GM12878 (cell line): Measurements from ENCODE around the gene CNKSR1. TPM values are rescaled to one million over a fixed set of nuclear protein-coding genes. Genes with fewer than 3 reads are reported as not detected.

ENCODE experiments used
- ATAC-seq: fragments of 200-7000 bp; cut with Tn5 transposase; 3 replicates; pipeline ENCODE4 v1.9.1; 2020; ENCODE audit warnings: mild to moderate bottlenecking, moderate library complexity
- BruUV-seq: library from RNA; stranded (reverse); fragments of 400-500 nt; replicated peaks from 2 replicates; lab custom pipeline; 2021; lab: Mats Ljungman, UMichigan
- CTCF ChIA-PET: fragments of 300-600 bp; sonication (Branson Sonifier 250); formaldehyde crosslinking; extraction: SDS; loops from one replicate; lab custom pipeline; 2021; ENCODE audit warnings: inconsistent platforms; lab: Yijun Ruan, JAX
- POLR2A ChIA-PET: fragments of 350-600 bp; formaldehyde crosslinking; extraction: SDS; loops from one replicate; lab custom pipeline; 2021; ENCODE audit warnings: inconsistent platforms; lab: Charles Lee
- RAD21 ChIA-PET: fragments of 300-600 bp; sonication (Branson Sonifier 250); formaldehyde crosslinking; loops from one replicate; lab custom pipeline; 2023; ENCODE audit warnings: antibody characterized with exemption; ENCODE audit not compliant: unreplicated experiment; lab: Charles Lee
- SMC1A ChIA-PET: fragments of 300-600 bp; sonication (Branson Sonifier 250); formaldehyde crosslinking; loops from one replicate; lab custom pipeline; 2023; ENCODE audit not compliant: unreplicated experiment, uncharacterized antibody; lab: Charles Lee
- DNase-seq: peaks from one replicate; pipeline ENCODE4 v3.0.0-alpha.2; 2011; ENCODE audit warnings: low read depth, low spot score
- FAIRE-seq: peaks from 3 replicates; lab custom pipeline; 2011; peaks lifted over from hg19 to GRCh38; lab: Jason Lieb, UNC
- H2AFZ ChIP-seq: 2 replicates; pipeline ENCODE4 v1.6.0; 2011; ENCODE audit warnings: low read depth, low read length, control low read depth; ENCODE audit not compliant: control insufficient read depth
- H3K27ac ChIP-seq: 2 replicates; pipeline ENCODE4 v1.5.1; 2011; ENCODE audit warnings: control low read depth; ENCODE audit not compliant: control insufficient read depth, insufficient read depth
- H3K27me3 ChIP-seq, 2 experiments: replicated peaks in 1 of 2; 2 replicates each; pipeline versions ENCODE4 v1.6.0 to v1.6.1; 2011; ENCODE audit warnings: low read length in 1 of 2; ENCODE audit not compliant: control insufficient read depth in 2 of 2, insufficient read depth in 2 of 2
- H3K36me3 ChIP-seq, 2 experiments: 2 replicates each; pipeline ENCODE4 v1.5.1; 2011; ENCODE audit warnings: low read length in 1 of 2; ENCODE audit not compliant: control insufficient read depth in 2 of 2, insufficient read depth in 2 of 2
- H3K4me1 ChIP-seq: 2 replicates; pipeline ENCODE4 v1.6.1; 2011; ENCODE audit warnings: mild to moderate bottlenecking, low read length, moderate library complexity, mixed read lengths; ENCODE audit not compliant: control insufficient read depth, insufficient read depth
- H3K4me2 ChIP-seq: 2 replicates; pipeline ENCODE4 v1.6.0; 2011; ENCODE audit warnings: control low read depth; ENCODE audit not compliant: control insufficient read depth, insufficient read depth
- H3K4me3 ChIP-seq: fragments of 200-600 bp; sonication (generic); 2 replicates; pipeline ENCODE4 v1.5.1; 2016
- H3K79me2 ChIP-seq: 2 replicates; pipeline ENCODE4 v1.6.0; 2011; ENCODE audit warnings: low read length; ENCODE audit not compliant: control insufficient read depth, insufficient read depth
- H3K9ac ChIP-seq: 2 replicates; pipeline ENCODE4 v1.8.0; 2011; ENCODE audit warnings: low read length, control low read depth, mixed read lengths; ENCODE audit not compliant: control insufficient read depth, insufficient read depth
- H3K9me3 ChIP-seq: replicated peaks from 3 replicates; pipeline ENCODE4 v1.5.1; 2011; ENCODE audit warnings: mild to moderate bottlenecking, low read length; ENCODE audit not compliant: control insufficient read depth, insufficient read depth
- H4K20me1 ChIP-seq: 2 replicates; pipeline ENCODE4 v1.6.0; 2011; ENCODE audit not compliant: control insufficient read depth, insufficient read depth
- BRCA1 ChIP-seq: IDR thresholded peaks from 2 replicates; pipeline ENCODE4 v1.6.1; 2011; ENCODE audit warnings: low read depth, low read length, improper control_type of control experiment
- CHD1 ChIP-seq: IDR thresholded peaks from 2 replicates; pipeline ENCODE4 v1.6.1; 2012; ENCODE audit warnings: low read depth, low read length, improper control_type of control experiment
- MAX ChIP-seq: IDR thresholded peaks from 2 replicates; pipeline ENCODE4 v1.6.1; 2012; ENCODE audit warnings: low read depth, low read length, improper control_type of control experiment
- NR2C1 ChIP-seq: fragments of 450-650 bp; IDR thresholded peaks from 2 replicates; pipeline ENCODE4 v1.6.1; 2017; ENCODE audit warnings: antibody characterized with exemption, mild to moderate bottlenecking, moderate library complexity
- POLR2AphosphoS2 ChIP-seq: IDR thresholded peaks from 2 replicates; pipeline ENCODE4 v1.6.1; 2011; ENCODE audit warnings: low read depth, mild to moderate bottlenecking, low read length, improper control_type of control experiment, moderate library complexity
- POLR2AphosphoS5 ChIP-seq: IDR thresholded peaks from 2 replicates; pipeline ENCODE4 v1.6.1; 2011; ENCODE audit warnings: mild to moderate bottlenecking, low read length, inconsistent platforms
- SIN3A ChIP-seq: IDR thresholded peaks from 2 replicates; pipeline ENCODE4 v1.6.1; 2012; ENCODE audit warnings: low read depth, low read length, improper control_type of control experiment
- SKIL ChIP-seq: fragments of 450-650 bp; IDR thresholded peaks from 2 replicates; pipeline ENCODE4 v1.6.1; 2017; ENCODE audit warnings: mild to moderate bottlenecking, low read depth, inconsistent platforms; ENCODE audit not compliant: poor library complexity, severe bottlenecking
- SP1 ChIP-seq: IDR thresholded peaks from one replicate; pipeline ENCODE4 v1.6.1; 2011; ENCODE audit warnings: low read depth, low read length
- SPI1 ChIP-seq: IDR thresholded peaks from 2 replicates; pipeline ENCODE4 v1.6.1; 2011; ENCODE audit warnings: low read depth, mild to moderate bottlenecking, low read length, moderate library complexity, borderline replicate concordance; ENCODE audit not compliant: insufficient read depth
- ZNF24 ChIP-seq: fragments of 450-650 bp; IDR thresholded peaks from 2 replicates; pipeline ENCODE4 v1.6.1; 2017; ENCODE audit warnings: antibody characterized with exemption, mild to moderate bottlenecking
- ZNF384 ChIP-seq: IDR thresholded peaks from 2 replicates; pipeline ENCODE4 v1.6.1; 2012; ENCODE audit warnings: low read depth, mild to moderate bottlenecking, low read length, improper control_type of control experiment, borderline replicate concordance
- ZZZ3 ChIP-seq: IDR thresholded peaks from 2 replicates; pipeline ENCODE4 v1.6.1; 2011; ENCODE audit warnings: low read depth; ENCODE audit not compliant: control insufficient read depth, insufficient read length
- WGBS: methylation state at CpG from one replicate; pipeline ENCODE4 v1.1.6; 2016; ENCODE audit warnings: low lambda C conversion rate; ENCODE audit not compliant: insufficient replicate concordance, insufficient coverage; ENCODE audit errors: missing lambda C conversion rate; 5-methylcytosine and 5-hydroxymethylcytosine counted together
- in situ Hi-C: fragments of 300-500 bp; cut with MboI; formaldehyde crosslinking; loops from 9 replicates; pipeline ENCODE4 v1.14.3; 2018; ENCODE audit warnings: mixed read lengths
- intact Hi-C: fragments of 100-400 bp; cut with micrococcal nuclease; formaldehyde crosslinking; loops from one replicate; pipeline ENCODE4 v1.14.2; 2022; ENCODE audit not compliant: unreplicated experiment
- polyA plus RNA-seq, 11 experiments: library from polyadenylated mRNA; depleted of rRNA in 4 of 11; unstranded in 6 of 11; stranded (reverse) in 5 of 11; fragments of >200 nt; fragmentation: Nextera tagmentation in 4 of 11; fragmentation: Illumina TruSeq in 1 of 11; extraction: Ambion mirVana in 4 of 11; extraction: Trizol in 1 of 11; gene quantifications; 1 replicate in 1 of 11; 2 replicates in 10 of 11; pipeline versions ENCODE4 v1.2.1 to v1.2.3, GENCODE V29; 2011 to 2016; ENCODE audit warnings: inconsistent platforms in 2 of 11, missing spikeins in 2 of 11, low read depth in 1 of 11
- total RNA-seq, 4 experiments: library from RNA; depleted of rRNA in 3 of 4; stranded (reverse); fragments of >200 nt in 3 of 4; fragmentation: Illumina TruSeq in 1 of 4; extraction: Trizol in 1 of 4; gene quantifications; 2 replicates each; pipeline versions ENCODE4 v1.2.1 to v1.2.3, GENCODE V29; 2013 to 2021
- TF ChIP-seq, protein P1 (sequence below): fragments of 450-650 bp; IDR thresholded peaks from 2 replicates; pipeline ENCODE4 v1.6.1; 2016; ENCODE audit warnings: mild to moderate bottlenecking
- TF ChIP-seq, protein P2 (sequence below): IDR thresholded peaks from 2 replicates; pipeline ENCODE4 v1.6.1; 2011; ENCODE audit warnings: borderline replicate concordance, low read depth, mild to moderate bottlenecking, moderate library complexity, low read length; ENCODE audit not compliant: insufficient read depth, poor library complexity, severe bottlenecking

The CNKSR1 gene
- total and polyA plus RNA-seq, 10 of the 15 experiments (the other 5 are each of a cell fraction or from before 2014, with no cell fraction given): 0.06 to 1.2 (median 0.86) TPM

DNA sequence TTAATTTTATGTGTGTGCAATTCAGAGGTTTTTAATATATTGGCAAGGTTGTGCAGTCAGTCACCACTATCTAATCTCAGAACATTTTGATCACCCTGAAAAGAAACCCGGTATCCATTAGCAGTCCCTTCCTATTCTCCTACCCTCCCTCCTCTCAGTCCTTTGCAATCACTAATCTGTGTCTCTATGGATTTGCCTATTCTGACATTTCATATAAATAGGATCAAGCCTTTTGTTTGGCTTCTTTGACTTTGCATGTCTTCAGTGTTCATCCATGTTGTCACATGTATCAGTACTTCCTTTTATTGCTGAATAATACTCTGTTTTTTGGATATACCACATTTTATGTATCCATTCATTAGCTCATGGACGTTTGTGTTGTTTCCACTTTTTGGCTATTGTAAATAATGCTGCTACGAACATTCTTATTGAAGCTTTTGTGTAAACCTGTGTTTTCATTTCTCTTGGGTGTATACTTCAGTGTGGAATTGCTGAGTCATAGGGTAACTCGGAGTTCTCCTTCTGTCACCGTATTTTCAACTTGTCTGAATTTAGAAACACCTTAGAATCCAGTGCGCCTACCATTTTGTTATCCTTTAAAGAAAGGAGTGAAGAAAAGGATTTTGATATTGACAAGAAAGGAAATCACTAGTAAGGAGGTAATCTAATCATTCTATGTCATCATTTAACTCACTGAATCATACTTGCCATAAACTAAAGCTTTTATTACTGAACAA is 60.1 kb downstream of the CNKSR1 start:
- CTCF ChIA-PET: interaction anchor here (0.7 to 7.3 kb wide), 9 partner anchors 40 to 343 kb away, joined by 3 to 110 read pairs (median 9); partner anchors contain the start of genes C1orf232, SH3BGRL3, ZNF593 and ZNF593OS
- TF ChIP-seq ZNF384: no peak
- TF ChIP-seq SIN3A: 0 out of 2 replicates have a peak, but pooled peaks have one; percentile 35
- no peak for TF ChIP-seq NR2C1
- no peak for TF ChIP-seq BRCA1
- no peak for TF ChIP-seq SP1
- no peak for TF ChIP-seq ZZZ3
- peak; percentile 56; the same call in 1 of the 2 replicates for TF ChIP-seq ZNF24
- TF ChIP-seq, protein P1, sequence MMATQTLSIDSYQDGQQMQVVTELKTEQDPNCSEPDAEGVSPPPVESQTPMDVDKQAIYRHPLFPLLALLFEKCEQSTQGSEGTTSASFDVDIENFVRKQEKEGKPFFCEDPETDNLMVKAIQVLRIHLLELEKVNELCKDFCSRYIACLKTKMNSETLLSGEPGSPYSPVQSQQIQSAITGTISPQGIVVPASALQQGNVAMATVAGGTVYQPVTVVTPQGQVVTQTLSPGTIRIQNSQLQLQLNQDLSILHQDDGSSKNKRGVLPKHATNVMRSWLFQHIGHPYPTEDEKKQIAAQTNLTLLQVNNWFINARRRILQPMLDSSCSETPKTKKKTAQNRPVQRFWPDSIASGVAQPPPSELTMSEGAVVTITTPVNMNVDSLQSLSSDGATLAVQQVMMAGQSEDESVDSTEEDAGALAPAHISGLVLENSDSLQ: no peak
- no peak for TF ChIP-seq POLR2AphosphoS2
- 0 out of 2 replicates have a peak, but pooled peaks have one; percentile 3 for TF ChIP-seq SPI1
- TF ChIP-seq CHD1: no peak
- TF ChIP-seq MAX: no peak
- no peak for TF ChIP-seq POLR2AphosphoS5
- TF ChIP-seq, protein P2, sequence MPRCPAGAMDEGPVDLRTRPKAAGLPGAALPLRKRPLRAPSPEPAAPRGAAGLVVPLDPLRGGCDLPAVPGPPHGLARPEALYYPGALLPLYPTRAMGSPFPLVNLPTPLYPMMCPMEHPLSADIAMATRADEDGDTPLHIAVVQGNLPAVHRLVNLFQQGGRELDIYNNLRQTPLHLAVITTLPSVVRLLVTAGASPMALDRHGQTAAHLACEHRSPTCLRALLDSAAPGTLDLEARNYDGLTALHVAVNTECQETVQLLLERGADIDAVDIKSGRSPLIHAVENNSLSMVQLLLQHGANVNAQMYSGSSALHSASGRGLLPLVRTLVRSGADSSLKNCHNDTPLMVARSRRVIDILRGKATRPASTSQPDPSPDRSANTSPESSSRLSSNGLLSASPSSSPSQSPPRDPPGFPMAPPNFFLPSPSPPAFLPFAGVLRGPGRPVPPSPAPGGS: no peak
- peak; percentile 12 for TF ChIP-seq SKIL

More for the DNA sequence above, 60.1 kb downstream of the CNKSR1 start:
- no TSS peak for BruUV-seq
- no peaks in the 10 kb centered on the region for H3K9me3 ChIP-seq
- 20% methylated on average over 6 of the region's 6 CpGs for WGBS
- ChIA-PET RAD21 (interaction anchor here (0.6 to 1.2 kb wide), 5 partner anchors 37 to 360 kb away, joined by 3 to 5 read pairs (median 3); partner anchors contain the start of gene ZNF593), SMC1A (interaction anchor here (0.6 to 1.1 kb wide), 3 partner anchors 10 to 160 kb away, joined by 3 to 4 read pairs (median 3); no protein-coding TSS in a partner anchor), POLR2A (interaction anchor here (0.6 kb wide), 2 partner anchors 14 to 82 kb away, joined by 4 to 7 read pairs; no protein-coding TSS in a partner anchor)
- peak overlapping the region; percentile 7; the same call in 1 of the 2 replicates for H3K27ac ChIP-seq
- H3K27me3 ChIP-seq: no peaks in the 10 kb centered on the region
- H4K20me1 ChIP-seq: no peaks in the 10 kb centered on the region
- ATAC-seq (no peak), DNase-seq (no peak), FAIRE-seq (peak; percentile 56)
- no peaks in the 10 kb centered on the region for H3K36me3 ChIP-seq
- H2AFZ ChIP-seq: peak overlapping the region; percentile 11
- no peak overlapping the region for H3K9ac ChIP-seq
- H3K4me3 ChIP-seq: peak overlapping the region; percentile 38
- H3K79me2 ChIP-seq: peaks cover 51% of the 10 kb centered on the region
- in situ Hi-C loops: no loop called here
- peak overlapping the region; percentile 83 for H3K4me2 ChIP-seq
- intact Hi-C loops: loop anchor here (5.0 kb wide), 1 partner anchor 80 kb away; the partner anchor contains the start of gene CD52
- peaks cover 9% of the 10 kb centered on the region for H3K4me1 ChIP-seq
